Dermis blood vessel endothelial cell (primary cell): ENCODE results near the gene TRAF7. TPM values are rescaled to one million over a fixed set of nuclear protein-coding genes. Genes with fewer than 3 reads are reported as not detected.

Source experiments
- DNase-seq: peaks from one replicate; pipeline ENCODE4 v3.0.0; 2010
- total RNA-seq: library from RNA; depleted of rRNA; stranded (reverse); fragments of >200 nt; gene quantifications from 2 replicates; pipeline ENCODE4 v1.2.3, GENCODE V29; 2014

The TRAF7 gene
- total RNA-seq, 1 donor from 2014 or later = 110 TPM

DNA sequence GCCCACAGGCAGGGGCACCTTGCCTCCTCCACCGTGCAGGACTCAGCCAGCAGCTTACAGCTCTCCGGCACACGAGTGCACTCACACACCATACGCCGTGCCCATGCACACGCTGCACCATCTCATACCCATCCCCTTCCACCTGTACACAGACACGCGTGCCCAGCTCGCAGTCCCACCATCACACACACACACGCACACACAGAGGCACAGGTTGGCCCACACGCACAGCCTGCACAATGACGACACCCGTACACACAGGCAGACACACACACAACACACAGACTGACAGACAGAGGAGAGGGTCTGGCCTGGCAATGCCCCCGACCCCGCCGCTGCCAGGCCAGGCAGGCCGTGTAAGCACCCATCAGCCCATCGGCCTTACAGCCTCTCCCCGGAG is 28.8 kb downstream of the TRAF7 start:
- no peak for DNase-seq

- DNase-seq = no peak
Observed at GRCh38 chr16:2184962-2185361, 29.4 kb downstream of the TRAF7 start.

DNA sequence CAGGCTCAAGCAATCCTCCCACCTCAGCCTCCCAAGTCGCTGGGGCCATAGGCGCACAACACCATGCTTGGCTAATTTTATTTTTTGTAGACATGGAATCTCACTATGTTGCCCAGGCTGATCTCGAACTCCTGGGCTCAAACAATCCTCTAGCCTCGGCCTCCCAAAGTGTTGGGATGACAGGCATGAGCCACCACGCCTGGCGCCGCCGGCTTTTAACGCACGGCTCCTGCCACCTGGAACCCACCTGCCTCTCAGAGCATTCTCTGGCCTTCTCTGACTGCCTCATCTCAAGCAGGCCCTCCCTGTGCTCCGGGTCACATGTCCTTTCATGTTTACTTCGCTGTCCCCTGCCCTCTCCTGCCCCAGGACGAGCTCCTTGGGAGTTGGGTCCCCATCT is 30.5 kb downstream of the TRAF7 start:
- no peak for DNase-seq

DNA sequence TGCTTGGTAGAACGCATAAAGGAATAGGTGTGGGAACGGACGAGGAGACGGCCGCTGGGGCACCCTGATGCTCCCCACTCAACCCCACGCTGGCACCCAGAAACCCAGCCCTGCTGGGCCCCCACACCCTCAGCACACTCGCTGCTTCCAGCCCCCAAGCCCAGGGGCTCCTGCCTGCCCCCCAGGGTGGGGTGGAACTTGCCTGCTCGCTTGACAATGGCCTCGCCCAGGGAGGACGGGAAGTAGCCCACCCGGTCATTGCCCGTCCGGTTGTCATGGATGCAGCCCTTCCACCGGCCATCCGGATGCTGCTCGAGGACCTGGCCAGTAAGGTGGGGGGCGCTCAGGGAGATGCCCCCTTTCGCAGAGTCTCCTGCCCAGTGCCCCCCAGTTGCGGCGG is 30.9 kb downstream of the TRAF7 start:
- no peak for DNase-seq

- no peak for DNase-seq
Observed at GRCh38 chr16:2187212-2187611, 31.6 kb downstream of the TRAF7 start.

GRCh38 chr16:2188395-2188794 is 32.8 kb downstream of the TRAF7 start:
- DNase-seq = no peak

- DNase-seq = no peak
Observed at GRCh38 chr16:2189252-2189893, 33.8 kb downstream of the TRAF7 start.

DNA sequence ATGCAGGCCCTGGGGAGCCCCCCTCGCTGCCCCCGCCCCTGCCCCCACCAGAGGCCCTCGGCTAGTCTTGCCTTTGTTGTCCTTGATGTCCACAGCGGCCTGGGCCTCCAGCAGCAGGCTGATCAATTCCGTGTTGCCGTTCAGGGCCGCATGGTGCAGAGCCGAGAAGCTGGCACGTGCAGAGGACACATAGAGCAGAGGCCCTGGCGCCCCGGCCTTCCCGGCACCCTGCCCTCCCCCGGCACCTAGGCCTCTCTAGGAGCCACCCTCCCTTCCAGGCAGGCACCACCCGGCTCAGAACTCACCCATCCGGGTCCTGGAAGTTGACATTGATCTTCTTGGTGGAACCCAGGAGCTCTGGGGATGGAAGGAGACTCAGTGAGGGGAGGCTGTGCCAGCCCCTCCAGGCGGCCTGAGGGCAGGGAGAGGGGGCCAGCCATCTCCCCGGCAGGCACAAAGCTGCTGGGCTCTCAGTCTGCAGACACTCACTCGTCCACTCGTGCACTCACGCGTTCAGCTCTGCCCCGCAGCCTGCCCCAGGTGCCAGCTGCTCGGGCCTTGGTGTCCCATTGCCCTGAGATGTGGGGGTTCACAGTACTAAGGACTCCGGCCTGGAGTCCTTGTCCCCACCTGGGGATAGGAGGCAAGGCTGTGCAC is 34.5 kb downstream of the TRAF7 start:
- no peak for DNase-seq

- DNase-seq = no peak
Observed at GRCh38 chr16:2190659-2191445, 35.3 kb downstream of the TRAF7 start.

GRCh38 chr16:2191446-2191706 is 35.8 kb downstream of the TRAF7 start:
- no peak for DNase-seq

GRCh38 chr16:2194166-2194834 is 38.7 kb downstream of the TRAF7 start:
- peak; percentile 23 for DNase-seq

- peak; percentile 69 for DNase-seq
Observed at GRCh38 chr16:2194852-2195321, 39.3 kb downstream of the TRAF7 start.

DNA sequence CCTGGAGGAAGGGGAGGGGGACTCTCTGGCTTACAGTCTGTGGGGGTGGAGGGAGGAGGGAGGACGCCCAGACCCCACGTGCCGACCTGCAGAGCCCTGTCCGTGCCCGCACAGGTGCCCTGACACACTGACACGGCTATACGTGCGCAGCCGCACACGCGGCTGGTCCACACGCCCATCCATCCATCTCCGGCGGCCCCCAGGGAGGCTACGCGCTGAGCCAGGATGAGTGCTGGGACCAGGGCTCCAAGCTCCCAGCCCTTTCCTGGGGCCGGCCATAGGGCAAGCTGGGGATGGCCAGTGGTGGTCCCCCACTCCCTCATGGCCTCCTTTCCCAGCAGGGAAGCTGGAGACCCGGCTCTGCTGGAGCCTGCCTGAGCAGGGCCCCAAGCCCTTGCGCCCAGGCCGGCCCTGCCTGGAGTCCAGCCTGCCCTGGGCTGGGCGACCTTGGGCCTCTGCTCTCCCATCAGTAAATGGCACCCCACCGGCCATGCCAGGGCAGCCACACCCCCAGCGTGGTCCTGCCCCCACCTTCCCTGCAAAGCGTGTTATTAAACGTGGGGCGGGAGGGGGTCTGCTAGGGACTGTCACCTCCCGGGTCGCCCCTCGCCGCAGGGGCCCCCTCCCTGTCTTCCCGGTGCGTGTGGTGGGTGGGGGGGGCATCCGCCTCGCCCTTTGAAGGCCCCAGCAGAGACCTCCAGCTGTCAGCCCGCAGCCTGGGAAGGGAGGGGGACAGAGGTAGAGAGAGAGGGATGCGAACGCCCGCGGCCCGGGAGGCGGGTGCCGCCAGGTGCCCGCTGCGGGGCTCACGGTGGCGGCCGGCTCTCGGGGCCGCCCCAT is 40.0 kb downstream of the TRAF7 start:
- no peak for DNase-seq

GRCh38 chr16:2196162-2196980 is 40.8 kb downstream of the TRAF7 start, which contains the start of gene CASKIN1:
Gene CASKIN1 (minus strand): TSS chr16:2196605. CDS start chr16:2196432, 173 bp downstream.
- DNase-seq = peak; percentile 35

DNA sequence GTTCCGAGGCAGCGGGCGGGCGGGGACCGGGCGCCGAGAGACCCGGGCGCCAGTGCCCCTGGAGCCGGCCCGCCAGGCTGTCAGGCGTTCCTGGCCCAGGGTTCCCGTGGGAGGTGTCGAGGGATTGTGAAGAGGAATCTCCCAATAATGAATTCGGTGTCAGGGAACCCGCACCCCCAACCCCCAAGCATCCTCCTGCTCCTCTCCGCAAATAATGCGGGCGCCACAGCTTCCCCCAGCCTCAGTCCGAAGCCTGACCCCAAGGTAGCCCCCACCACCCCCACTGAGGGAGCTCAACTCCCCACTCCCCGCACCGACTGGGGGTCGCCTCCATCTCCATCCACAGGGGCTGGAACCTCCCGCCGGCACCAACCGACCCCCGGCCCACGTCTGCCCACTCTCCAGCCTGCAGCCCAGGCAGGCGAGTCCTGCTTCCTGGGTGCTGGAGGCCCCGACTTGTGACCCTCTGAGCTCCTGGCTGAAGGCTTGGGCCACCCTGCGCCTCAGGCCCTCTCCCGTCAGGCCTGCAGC is 41.5 kb downstream of the TRAF7 start:
- no peak for DNase-seq

GRCh38 chr16:2197765-2198164 is 42.2 kb downstream of the TRAF7 start:
- DNase-seq = no peak

DNA sequence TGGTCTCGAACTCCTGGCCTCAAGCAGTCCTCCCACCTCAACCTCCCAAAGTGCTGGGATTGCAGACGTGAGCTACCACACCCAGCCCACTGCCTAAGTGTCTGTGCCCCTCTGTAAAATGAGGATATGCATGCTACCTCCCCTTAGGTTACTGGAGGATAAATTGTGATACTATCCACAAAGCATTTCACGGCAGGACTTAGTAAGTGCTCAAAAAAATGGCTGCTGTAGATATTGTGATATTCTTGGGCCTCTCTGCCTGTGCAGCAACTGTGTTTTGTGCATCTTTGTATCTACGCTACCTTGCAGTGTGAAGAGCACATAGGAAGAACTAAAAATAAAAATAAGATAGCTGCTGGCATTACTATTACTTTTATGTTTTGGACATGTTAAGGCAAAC is 42.7 kb downstream of the TRAF7 start:
- no peak for DNase-seq

- no peak for DNase-seq
Observed at GRCh38 chr16:2199095-2199494, 43.5 kb downstream of the TRAF7 start.

- no peak for DNase-seq
Observed at GRCh38 chr16:2199621-2200139, 44.1 kb downstream of the TRAF7 start.

GRCh38 chr16:2200313-2200712 is 44.7 kb downstream of the TRAF7 start:
- no peak for DNase-seq
